ENCODE results near the gene SLC12A3. TPM values are rescaled to one million over a fixed set of nuclear protein-coding genes. Genes with fewer than 3 reads are reported as not detected.

Gene SLC12A3
- total RNA-seq, 1 donor from 2014 or later = not detected

GRCh38 chr16:56950881-56951771, 86.1 kb downstream of the SLC12A3 start:
- H3K4me2 ChIP-seq = no peak overlapping the region
- H3F3A ChIP-seq (ENCODE audit: low read depth) = no peaks in the 10 kb centered on the region
- Mint-ChIP-seq H3K4me3 (no peak overlapping the region), H3K27me3 (ENCODE audit: insufficient read depth, low read depth) (peaks cover 12% of the 10 kb centered on the region), H3K9me3 (no peaks in the 10 kb centered on the region), H3K4me1 (peaks cover 6% of the 10 kb centered on the region), H3K27ac (peak overlapping the region; percentile 17), H3K36me3 (no peaks in the 10 kb centered on the region)
- no peaks in the 10 kb centered on the region for H3K27me3 ChIP-seq
- H3K79me2 ChIP-seq (ENCODE audit: low read depth) = no peaks in the 10 kb centered on the region
- H3K36me3 ChIP-seq = no peaks in the 10 kb centered on the region
- DNase-seq (ENCODE audit: low spot score) = peak; percentile 77
- H3K27ac ChIP-seq = no peak overlapping the region
- no peaks in the 10 kb centered on the region for H3K4me1 ChIP-seq
- peak overlapping the region; percentile 35 for H2AFZ ChIP-seq (replicated peaks)
- no peaks in the 10 kb centered on the region for H3K9me3 ChIP-seq (ENCODE audit: low read depth)
- H3K9ac ChIP-seq = no peak overlapping the region
- no peak overlapping the region for H3K4me3 ChIP-seq
- no peaks in the 10 kb centered on the region for H4K20me1 ChIP-seq (ENCODE audit: low read depth)
- no peak for TF ChIP-seq EZH2phosphoT487 (IDR thresholded peaks at IDR 0.05)
- no peak for TF ChIP-seq EZH2 (IDR thresholded peaks at IDR 0.05)
- TF ChIP-seq, protein P1, sequence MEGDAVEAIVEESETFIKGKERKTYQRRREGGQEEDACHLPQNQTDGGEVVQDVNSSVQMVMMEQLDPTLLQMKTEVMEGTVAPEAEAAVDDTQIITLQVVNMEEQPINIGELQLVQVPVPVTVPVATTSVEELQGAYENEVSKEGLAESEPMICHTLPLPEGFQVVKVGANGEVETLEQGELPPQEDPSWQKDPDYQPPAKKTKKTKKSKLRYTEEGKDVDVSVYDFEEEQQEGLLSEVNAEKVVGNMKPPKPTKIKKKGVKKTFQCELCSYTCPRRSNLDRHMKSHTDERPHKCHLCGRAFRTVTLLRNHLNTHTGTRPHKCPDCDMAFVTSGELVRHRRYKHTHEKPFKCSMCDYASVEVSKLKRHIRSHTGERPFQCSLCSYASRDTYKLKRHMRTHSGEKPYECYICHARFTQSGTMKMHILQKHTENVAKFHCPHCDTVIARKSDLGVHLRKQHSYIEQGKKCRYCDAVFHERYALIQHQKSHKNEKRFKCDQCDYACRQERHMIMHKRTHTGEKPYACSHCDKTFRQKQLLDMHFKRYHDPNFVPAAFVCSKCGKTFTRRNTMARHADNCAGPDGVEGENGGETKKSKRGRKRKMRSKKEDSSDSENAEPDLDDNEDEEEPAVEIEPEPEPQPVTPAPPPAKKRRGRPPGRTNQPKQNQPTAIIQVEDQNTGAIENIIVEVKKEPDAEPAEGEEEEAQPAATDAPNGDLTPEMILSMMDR (IDR thresholded peaks at IDR 0.05) = peak; percentile 65

- no peaks in the 10 kb centered on the region for H3K9me3 ChIP-seq (ENCODE audit: low read depth)
- DNase-seq (ENCODE audit: low spot score) = no peak
- H4K20me1 ChIP-seq (ENCODE audit: low read depth) = no peaks in the 10 kb centered on the region
- no peaks in the 10 kb centered on the region for H3K27me3 ChIP-seq
- H3K27ac Mint-ChIP-seq = no peak overlapping the region
- no peaks in the 10 kb centered on the region for H3K36me3 Mint-ChIP-seq
- H3K4me1 Mint-ChIP-seq = no peaks in the 10 kb centered on the region
- H3K27me3 Mint-ChIP-seq (ENCODE audit: insufficient read depth, low read depth) = peaks cover 8% of the 10 kb centered on the region
- H3K79me2 ChIP-seq (ENCODE audit: low read depth) = no peaks in the 10 kb centered on the region
- H2AFZ ChIP-seq (replicated peaks) = no peak overlapping the region
- no peak overlapping the region for H3K27ac ChIP-seq
- no peaks in the 10 kb centered on the region for H3K4me1 ChIP-seq
- TF ChIP-seq, protein P1 (IDR thresholded peaks at IDR 0.05) = no peak
- TF ChIP-seq EZH2 (IDR thresholded peaks at IDR 0.05) (no peak), EZH2phosphoT487 (IDR thresholded peaks at IDR 0.05) (no peak)
- H3K9me3 Mint-ChIP-seq = no peaks in the 10 kb centered on the region
- no peak overlapping the region for H3K9ac ChIP-seq
- H3K4me3 Mint-ChIP-seq = no peak overlapping the region
- no peaks in the 10 kb centered on the region for H3K36me3 ChIP-seq
- no peaks in the 10 kb centered on the region for H3F3A ChIP-seq (ENCODE audit: low read depth)
- no peak overlapping the region for H3K4me2 ChIP-seq
- H3K4me3 ChIP-seq = no peak overlapping the region
These were observed 88.0 kb downstream of the SLC12A3 start for GRCh38 chr16:56953006-56953405.

DNA sequence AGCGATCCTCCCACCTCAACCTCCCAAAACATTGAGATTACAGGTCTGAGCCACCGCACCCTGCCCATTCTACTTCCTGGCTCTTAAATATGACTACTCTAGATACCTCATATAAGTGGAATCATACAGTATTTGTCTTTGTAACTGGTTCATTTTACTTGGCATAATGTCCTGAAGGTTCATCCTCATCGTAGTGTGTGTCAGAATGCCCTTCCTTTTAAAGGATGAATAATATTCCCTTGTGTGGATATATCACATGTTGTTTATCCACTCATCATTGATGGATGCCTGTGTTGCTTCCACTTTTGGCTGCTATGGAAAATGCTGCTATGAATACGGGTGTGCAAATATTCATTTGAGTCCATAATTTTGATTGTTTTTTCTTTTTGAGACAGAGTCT, 91.1 kb downstream of the SLC12A3 start:
- Mint-ChIP-seq H3K4me3 (no peak overlapping the region), H3K9me3 (no peaks in the 10 kb centered on the region), H3K27ac (no peak overlapping the region), H3K36me3 (no peaks in the 10 kb centered on the region), H3K27me3 (ENCODE audit: insufficient read depth, low read depth) (peaks cover 10% of the 10 kb centered on the region), H3K4me1 (no peaks in the 10 kb centered on the region)
- Histone ChIP-seq H3K4me3 (no peak overlapping the region), H3K9ac (no peak overlapping the region), H3K36me3 (no peaks in the 10 kb centered on the region), H3K27me3 (no peaks in the 10 kb centered on the region), H3F3A (ENCODE audit: low read depth) (no peaks in the 10 kb centered on the region), H4K20me1 (ENCODE audit: low read depth) (no peaks in the 10 kb centered on the region), H3K4me1 (no peaks in the 10 kb centered on the region), H3K79me2 (ENCODE audit: low read depth) (no peaks in the 10 kb centered on the region), H3K4me2 (no peak overlapping the region), H3K27ac (no peak overlapping the region), H2AFZ (replicated peaks) (no peak overlapping the region), H3K9me3 (ENCODE audit: low read depth) (no peaks in the 10 kb centered on the region)
- no peak for TF ChIP-seq EZH2 (IDR thresholded peaks at IDR 0.05)
- TF ChIP-seq, protein P1 (IDR thresholded peaks at IDR 0.05) = no peak
- DNase-seq (ENCODE audit: low spot score) = no peak
